GM18502 (cell line): ENCODE data around the gene ABHD17A.

Source experiments
- ATAC-seq: cut with Tn5 transposase; IDR thresholded peaks from one replicate; pipeline ENCODE4 v1.9.1; 2021; ENCODE audit warnings: mild to moderate bottlenecking; ENCODE audit not compliant: unreplicated experiment, poor library complexity

Gene ABHD17A

GRCh38 chr19:1885398-1886119 lies at the start of gene ABHD17A:
Gene ABHD17A, minus strand, starts transcription at chr19:1885496. Its CDS starts 3,930 bp downstream, at chr19:1881566.
- peak; percentile 77 for ATAC-seq

GRCh38 chr19:1933942-1934341 lies 48.6 kb upstream of the ABHD17A start:
- ATAC-seq: no peak

GRCh38 chr19:1933244-1933643 lies 47.9 kb upstream of the ABHD17A start:
- ATAC-seq: no peak

GRCh38 chr19:1932395-1932794 lies 47.1 kb upstream of the ABHD17A start:
- no peak for ATAC-seq

- no peak for ATAC-seq
Observed at GRCh38 chr19:1931445-1931844, 46.1 kb upstream of the ABHD17A start.

GRCh38 chr19:1929021-1929742 lies 43.9 kb upstream of the ABHD17A start:
- peak; percentile 53 for ATAC-seq

- no peak for ATAC-seq
Observed at GRCh38 chr19:1925544-1925943, 40.2 kb upstream of the ABHD17A start.

- ATAC-seq: no peak
Observed at GRCh38 chr19:1924320-1924961, 39.1 kb upstream of the ABHD17A start.

- no peak for ATAC-seq
Observed at GRCh38 chr19:1923319-1923718, 38.0 kb upstream of the ABHD17A start.

GRCh38 chr19:1922803-1923202 lies 37.5 kb upstream of the ABHD17A start:
- no peak for ATAC-seq

GRCh38 chr19:1921825-1922224 lies 36.5 kb upstream of the ABHD17A start:
- no peak for ATAC-seq

- ATAC-seq: no peak
Observed at GRCh38 chr19:1921326-1921725, 36.0 kb upstream of the ABHD17A start.

GRCh38 chr19:1920644-1921043 lies 35.3 kb upstream of the ABHD17A start:
- no peak for ATAC-seq

GRCh38 chr19:1918975-1919374 lies 33.7 kb upstream of the ABHD17A start:
- no peak for ATAC-seq

GRCh38 chr19:1917926-1918325 lies 32.6 kb upstream of the ABHD17A start:
- ATAC-seq: no peak

GRCh38 chr19:1917146-1917545 lies 31.9 kb upstream of the ABHD17A start:
- ATAC-seq: no peak

- no peak for ATAC-seq
Observed at GRCh38 chr19:1914826-1915341, 29.6 kb upstream of the ABHD17A start.

GRCh38 chr19:1913781-1914577 lies 28.7 kb upstream of the ABHD17A start:
- no peak for ATAC-seq

- no peak for ATAC-seq
Observed at GRCh38 chr19:1912760-1913505, 27.6 kb upstream of the ABHD17A start.

- no peak for ATAC-seq
Observed at GRCh38 chr19:1911995-1912394, 26.7 kb upstream of the ABHD17A start.
